GM12878 (cell line): ENCODE data around the gene PNLIPRP2. TPM values are rescaled to one million over a fixed set of nuclear protein-coding genes. Genes with fewer than 3 reads are reported as not detected.

ENCODE experiments used
- ATAC-seq: fragments of 200-7000 bp; cut with Tn5 transposase; 3 replicates; pipeline ENCODE4 v1.9.1; 2020; ENCODE audit warnings: mild to moderate bottlenecking, moderate library complexity
- BruUV-seq: library from RNA; stranded (reverse); fragments of 400-500 nt; replicated peaks from 2 replicates; lab custom pipeline; 2021; lab: Mats Ljungman, UMichigan
- CTCF ChIA-PET: fragments of 300-600 bp; sonication (Branson Sonifier 250); formaldehyde crosslinking; extraction: SDS; loops from one replicate; lab custom pipeline; 2021; ENCODE audit warnings: inconsistent platforms; lab: Yijun Ruan, JAX
- POLR2A ChIA-PET: fragments of 350-600 bp; formaldehyde crosslinking; extraction: SDS; loops from one replicate; lab custom pipeline; 2021; ENCODE audit warnings: inconsistent platforms; lab: Charles Lee
- RAD21 ChIA-PET: fragments of 300-600 bp; sonication (Branson Sonifier 250); formaldehyde crosslinking; loops from one replicate; lab custom pipeline; 2023; ENCODE audit warnings: antibody characterized with exemption; ENCODE audit not compliant: unreplicated experiment; lab: Charles Lee
- SMC1A ChIA-PET: fragments of 300-600 bp; sonication (Branson Sonifier 250); formaldehyde crosslinking; loops from one replicate; lab custom pipeline; 2023; ENCODE audit not compliant: unreplicated experiment, uncharacterized antibody; lab: Charles Lee
- DNase-seq: peaks from one replicate; pipeline ENCODE4 v3.0.0-alpha.2; 2011; ENCODE audit warnings: low read depth, low spot score
- FAIRE-seq: peaks from 3 replicates; lab custom pipeline; 2011; peaks lifted over from hg19 to GRCh38; lab: Jason Lieb, UNC
- H2AFZ ChIP-seq: 2 replicates; pipeline ENCODE4 v1.6.0; 2011; ENCODE audit warnings: low read depth, low read length, control low read depth; ENCODE audit not compliant: control insufficient read depth
- H3K27ac ChIP-seq: 2 replicates; pipeline ENCODE4 v1.5.1; 2011; ENCODE audit warnings: control low read depth; ENCODE audit not compliant: control insufficient read depth, insufficient read depth
- H3K27me3 ChIP-seq, 2 experiments: replicated peaks in 1 of 2; 2 replicates each; pipeline versions ENCODE4 v1.6.0 to v1.6.1; 2011; ENCODE audit warnings: low read length in 1 of 2; ENCODE audit not compliant: control insufficient read depth in 2 of 2, insufficient read depth in 2 of 2
- H3K36me3 ChIP-seq, 2 experiments: 2 replicates each; pipeline ENCODE4 v1.5.1; 2011; ENCODE audit warnings: low read length in 1 of 2; ENCODE audit not compliant: control insufficient read depth in 2 of 2, insufficient read depth in 2 of 2
- H3K4me1 ChIP-seq: 2 replicates; pipeline ENCODE4 v1.6.1; 2011; ENCODE audit warnings: mild to moderate bottlenecking, low read length, moderate library complexity, mixed read lengths; ENCODE audit not compliant: control insufficient read depth, insufficient read depth
- H3K4me2 ChIP-seq: 2 replicates; pipeline ENCODE4 v1.6.0; 2011; ENCODE audit warnings: control low read depth; ENCODE audit not compliant: control insufficient read depth, insufficient read depth
- H3K4me3 ChIP-seq: fragments of 200-600 bp; sonication (generic); 2 replicates; pipeline ENCODE4 v1.5.1; 2016
- H3K79me2 ChIP-seq: 2 replicates; pipeline ENCODE4 v1.6.0; 2011; ENCODE audit warnings: low read length; ENCODE audit not compliant: control insufficient read depth, insufficient read depth
- H3K9ac ChIP-seq: 2 replicates; pipeline ENCODE4 v1.8.0; 2011; ENCODE audit warnings: low read length, control low read depth, mixed read lengths; ENCODE audit not compliant: control insufficient read depth, insufficient read depth
- H3K9me3 ChIP-seq: replicated peaks from 3 replicates; pipeline ENCODE4 v1.5.1; 2011; ENCODE audit warnings: mild to moderate bottlenecking, low read length; ENCODE audit not compliant: control insufficient read depth, insufficient read depth
- H4K20me1 ChIP-seq: 2 replicates; pipeline ENCODE4 v1.6.0; 2011; ENCODE audit not compliant: control insufficient read depth, insufficient read depth
- ATF2 ChIP-seq: IDR thresholded peaks from 2 replicates; pipeline ENCODE4 v1.6.1; 2012; ENCODE audit warnings: low read length, inconsistent platforms
- BMI1 ChIP-seq: fragments of 450-650 bp; IDR thresholded peaks from 2 replicates; pipeline ENCODE4 v1.6.1; 2016; ENCODE audit warnings: mild to moderate bottlenecking, moderate library complexity, borderline replicate concordance
- FOXM1 ChIP-seq: IDR thresholded peaks from 2 replicates; pipeline ENCODE4 v1.6.1; 2012; ENCODE audit warnings: low read depth, mild to moderate bottlenecking, inconsistent platforms, low read length, moderate library complexity
- IKZF2 ChIP-seq, 2 experiments: fragments of 450-650 bp; IDR thresholded peaks; 2 replicates each; pipeline ENCODE4 v1.6.1; 2017; ENCODE audit warnings: mild to moderate bottlenecking in 2 of 2, moderate library complexity in 2 of 2
- IRF4 ChIP-seq: IDR thresholded peaks from 2 replicates; pipeline ENCODE4 v1.6.1; 2011; ENCODE audit warnings: low read depth, low read length
- KAT2A ChIP-seq: conservative IDR thresholded peaks from 2 replicates; pipeline ENCODE4 v1.6.1; 2011; ENCODE audit warnings: low read depth, low read length; ENCODE audit not compliant: control insufficient read depth
- MYB ChIP-seq: fragments of 150-350 bp; IDR thresholded peaks from 2 replicates; pipeline ENCODE4 v1.6.1; 2014; ENCODE audit warnings: mild to moderate bottlenecking, low read depth, low read length, borderline replicate concordance
- NBN ChIP-seq: fragments of 450-650 bp; IDR thresholded peaks from 2 replicates; pipeline ENCODE4 v1.6.1; 2016
- POLR2AphosphoS5 ChIP-seq: IDR thresholded peaks from 2 replicates; pipeline ENCODE4 v1.6.1; 2011; ENCODE audit warnings: mild to moderate bottlenecking, low read length, inconsistent platforms
- TCF7 ChIP-seq: IDR thresholded peaks from 2 replicates; pipeline ENCODE4 v1.6.1; 2014; ENCODE audit warnings: antibody characterized with exemption, borderline replicate concordance
- USF1 ChIP-seq: IDR thresholded peaks from 2 replicates; pipeline ENCODE4 v1.6.1; 2011; ENCODE audit warnings: borderline replicate concordance, low read depth, mild to moderate bottlenecking, moderate library complexity, mixed read lengths, low read length; ENCODE audit not compliant: insufficient read depth; ENCODE audit errors: extremely low read length
- ZNF217 ChIP-seq: fragments of 450-650 bp; IDR thresholded peaks from 2 replicates; pipeline ENCODE4 v1.6.1; 2017; ENCODE audit warnings: antibody characterized with exemption, mild to moderate bottlenecking
- ZZZ3 ChIP-seq: IDR thresholded peaks from 2 replicates; pipeline ENCODE4 v1.6.1; 2011; ENCODE audit warnings: low read depth; ENCODE audit not compliant: control insufficient read depth, insufficient read length
- WGBS: methylation state at CpG from one replicate; pipeline ENCODE4 v1.1.6; 2016; ENCODE audit warnings: low lambda C conversion rate; ENCODE audit not compliant: insufficient replicate concordance, insufficient coverage; ENCODE audit errors: missing lambda C conversion rate; 5-methylcytosine and 5-hydroxymethylcytosine counted together
- in situ Hi-C: fragments of 300-500 bp; cut with MboI; formaldehyde crosslinking; loops from 9 replicates; pipeline ENCODE4 v1.14.3; 2018; ENCODE audit warnings: mixed read lengths
- intact Hi-C: fragments of 100-400 bp; cut with micrococcal nuclease; formaldehyde crosslinking; loops from one replicate; pipeline ENCODE4 v1.14.2; 2022; ENCODE audit not compliant: unreplicated experiment
- polyA plus RNA-seq, 11 experiments: library from polyadenylated mRNA; depleted of rRNA in 4 of 11; unstranded in 6 of 11; stranded (reverse) in 5 of 11; fragments of >200 nt; fragmentation: Nextera tagmentation in 4 of 11; fragmentation: Illumina TruSeq in 1 of 11; extraction: Ambion mirVana in 4 of 11; extraction: Trizol in 1 of 11; gene quantifications; 1 replicate in 1 of 11; 2 replicates in 10 of 11; pipeline versions ENCODE4 v1.2.1 to v1.2.3, GENCODE V29; 2011 to 2016; ENCODE audit warnings: inconsistent platforms in 2 of 11, missing spikeins in 2 of 11, low read depth in 1 of 11
- total RNA-seq, 4 experiments: library from RNA; depleted of rRNA in 3 of 4; stranded (reverse); fragments of >200 nt in 3 of 4; fragmentation: Illumina TruSeq in 1 of 4; extraction: Trizol in 1 of 4; gene quantifications; 2 replicates each; pipeline versions ENCODE4 v1.2.1 to v1.2.3, GENCODE V29; 2013 to 2021
- TF ChIP-seq, protein P1 (sequence below): fragments of 450-650 bp; formaldehyde crosslinking; IDR thresholded peaks from 2 replicates; pipeline ENCODE4 v1.4.0; 2020; ENCODE audit warnings: mild to moderate bottlenecking, moderate library complexity
- TF ChIP-seq, protein P2 (sequence below): fragments of 450-650 bp; conservative IDR thresholded peaks from 2 replicates; pipeline ENCODE4 v1.6.1; 2017; ENCODE audit warnings: mild to moderate bottlenecking, moderate library complexity

The PNLIPRP2 gene
- total and polyA plus RNA-seq, 10 of the 15 experiments (the other 5 are each of a cell fraction or from before 2014, with no cell fraction given), result 0.33 TPM; not detected in 9

- FAIRE-seq, result no peak
- WGBS, result 31% methylated on average over 3 of the region's 3 CpGs
- TF ChIP-seq USF1 (no peak), NBN (no peak), ATF2 (no peak), POLR2AphosphoS5 (no peak), ZZZ3 (no peak), BMI1 (no peak), TCF7 (no peak), ZNF217 (no peak), IRF4 (no peak), KAT2A (no peak), MYB (no peak), IKZF2 (IDR thresholded peaks at IDR 0.05) (no peak), FOXM1 (no peak)
- TF ChIP-seq, protein P1, sequence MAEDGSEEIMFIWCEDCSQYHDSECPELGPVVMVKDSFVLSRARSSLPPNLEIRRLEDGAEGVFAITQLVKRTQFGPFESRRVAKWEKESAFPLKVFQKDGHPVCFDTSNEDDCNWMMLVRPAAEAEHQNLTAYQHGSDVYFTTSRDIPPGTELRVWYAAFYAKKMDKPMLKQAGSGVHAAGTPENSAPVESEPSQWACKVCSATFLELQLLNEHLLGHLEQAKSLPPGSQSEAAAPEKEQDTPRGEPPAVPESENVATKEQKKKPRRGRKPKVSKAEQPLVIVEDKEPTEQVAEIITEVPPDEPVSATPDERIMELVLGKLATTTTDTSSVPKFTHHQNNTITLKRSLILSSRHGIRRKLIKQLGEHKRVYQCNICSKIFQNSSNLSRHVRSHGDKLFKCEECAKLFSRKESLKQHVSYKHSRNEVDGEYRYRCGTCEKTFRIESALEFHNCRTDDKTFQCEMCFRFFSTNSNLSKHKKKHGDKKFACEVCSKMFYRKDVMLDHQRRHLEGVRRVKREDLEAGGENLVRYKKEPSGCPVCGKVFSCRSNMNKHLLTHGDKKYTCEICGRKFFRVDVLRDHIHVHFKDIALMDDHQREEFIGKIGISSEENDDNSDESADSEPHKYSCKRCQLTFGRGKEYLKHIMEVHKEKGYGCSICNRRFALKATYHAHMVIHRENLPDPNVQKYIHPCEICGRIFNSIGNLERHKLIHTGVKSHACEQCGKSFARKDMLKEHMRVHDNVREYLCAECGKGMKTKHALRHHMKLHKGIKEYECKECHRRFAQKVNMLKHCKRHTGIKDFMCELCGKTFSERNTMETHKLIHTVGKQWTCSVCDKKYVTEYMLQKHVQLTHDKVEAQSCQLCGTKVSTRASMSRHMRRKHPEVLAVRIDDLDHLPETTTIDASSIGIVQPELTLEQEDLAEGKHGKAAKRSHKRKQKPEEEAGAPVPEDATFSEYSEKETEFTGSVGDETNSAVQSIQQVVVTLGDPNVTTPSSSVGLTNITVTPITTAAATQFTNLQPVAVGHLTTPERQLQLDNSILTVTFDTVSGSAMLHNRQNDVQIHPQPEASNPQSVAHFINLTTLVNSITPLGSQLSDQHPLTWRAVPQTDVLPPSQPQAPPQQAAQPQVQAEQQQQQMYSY, result no peak
- TF ChIP-seq, protein P2, sequence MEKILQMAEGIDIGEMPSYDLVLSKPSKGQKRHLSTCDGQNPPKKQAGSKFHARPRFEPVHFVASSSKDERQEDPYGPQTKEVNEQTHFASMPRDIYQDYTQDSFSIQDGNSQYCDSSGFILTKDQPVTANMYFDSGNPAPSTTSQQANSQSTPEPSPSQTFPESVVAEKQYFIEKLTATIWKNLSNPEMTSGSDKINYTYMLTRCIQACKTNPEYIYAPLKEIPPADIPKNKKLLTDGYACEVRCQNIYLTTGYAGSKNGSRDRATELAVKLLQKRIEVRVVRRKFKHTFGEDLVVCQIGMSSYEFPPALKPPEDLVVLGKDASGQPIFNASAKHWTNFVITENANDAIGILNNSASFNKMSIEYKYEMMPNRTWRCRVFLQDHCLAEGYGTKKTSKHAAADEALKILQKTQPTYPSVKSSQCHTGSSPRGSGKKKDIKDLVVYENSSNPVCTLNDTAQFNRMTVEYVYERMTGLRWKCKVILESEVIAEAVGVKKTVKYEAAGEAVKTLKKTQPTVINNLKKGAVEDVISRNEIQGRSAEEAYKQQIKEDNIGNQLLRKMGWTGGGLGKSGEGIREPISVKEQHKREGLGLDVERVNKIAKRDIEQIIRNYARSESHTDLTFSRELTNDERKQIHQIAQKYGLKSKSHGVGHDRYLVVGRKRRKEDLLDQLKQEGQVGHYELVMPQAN, result no peak
These were observed 46.0 kb upstream of the PNLIPRP2 start for GRCh38 chr10:116574797-116575196.

More at GRCh38 chr10:116574797-116575196, 46.0 kb upstream of the PNLIPRP2 start:
- no peak overlapping the region for H3K9ac ChIP-seq
- H3K36me3 ChIP-seq, result no peaks in the 10 kb centered on the region
- no peaks in the 10 kb centered on the region for H3K79me2 ChIP-seq
- no peak overlapping the region for H3K4me2 ChIP-seq
- POLR2A ChIA-PET, result no interaction called here
- no peaks in the 10 kb centered on the region for H3K4me1 ChIP-seq
- BruUV-seq, result no TSS peak
- SMC1A ChIA-PET, result no interaction called here
- DNase-seq (no peak), ATAC-seq (no peak)
- H3K27ac ChIP-seq, result no peak overlapping the region
- intact Hi-C loops (no loop called here), in situ Hi-C loops (no loop called here)
- H3K27me3 ChIP-seq, result no peaks in the 10 kb centered on the region; a peak in 1 of 4 replicates
- no peak overlapping the region for H2AFZ ChIP-seq
- CTCF ChIA-PET, result interaction anchor here (0.6 kb wide), 1 partner anchor 85 kb away, joined by 3 read pairs; no protein-coding TSS in a partner anchor
- H3K4me3 ChIP-seq, result no peak overlapping the region
- RAD21 ChIA-PET, result no interaction called here
- no peaks in the 10 kb centered on the region for H4K20me1 ChIP-seq
- H3K9me3 ChIP-seq, result no peaks in the 10 kb centered on the region
